GM12875 (cell line): ENCODE results near the gene MEGF6.
"Not testable (repeated sequence)": the region's sequence is repeated elsewhere in the genome, so short reads cannot be mapped to it uniquely, and the experiment has no call there.

Source experiments
- H3K4me3 ChIP-seq: one replicate; pipeline ENCODE4 v1.5.1; 2011; ENCODE audit warnings: low read depth, low read length, control low read depth
- CTCF ChIP-seq: IDR thresholded peaks from 2 replicates; pipeline ENCODE4 v1.5.1; 2011; ENCODE audit warnings: low read depth, mild to moderate bottlenecking, control low read depth, inconsistent platforms, low read length, moderate library complexity, borderline replicate concordance; ENCODE audit not compliant: insufficient read depth

MEGF6 gene

GRCh38 chr1:3580231-3580630 lies 31.1 kb downstream of the MEGF6 start:
- no peak overlapping the region for H3K4me3 ChIP-seq
- no peak for TF ChIP-seq CTCF

- H3K4me3 ChIP-seq = no peak overlapping the region
- TF ChIP-seq CTCF = no peak
Observed at GRCh38 chr1:3579626-3580025, 31.7 kb downstream of the MEGF6 start.

GRCh38 chr1:3578906-3579305 lies 32.4 kb downstream of the MEGF6 start:
- TF ChIP-seq CTCF = no peak
- no peak overlapping the region for H3K4me3 ChIP-seq

GRCh38 chr1:3578433-3578805 lies 32.9 kb downstream of the MEGF6 start:
- TF ChIP-seq CTCF = no peak
- no peak overlapping the region for H3K4me3 ChIP-seq

GRCh38 chr1:3577711-3578432 lies 33.4 kb downstream of the MEGF6 start:
- TF ChIP-seq CTCF = no peak
- no peak overlapping the region for H3K4me3 ChIP-seq

- H3K4me3 ChIP-seq = no peak overlapping the region
- no peak for TF ChIP-seq CTCF
Observed at GRCh38 chr1:3577300-3577699, 34.0 kb downstream of the MEGF6 start.

- TF ChIP-seq CTCF = no peak
- no peak overlapping the region for H3K4me3 ChIP-seq
Observed at GRCh38 chr1:3575993-3576392, 35.3 kb downstream of the MEGF6 start.

GRCh38 chr1:3575515-3575914 lies 35.8 kb downstream of the MEGF6 start:
- not testable (repeated sequence) for H3K4me3 ChIP-seq
